8988T (cell line): ENCODE data around the gene SMAP1.

Experiments
- DNase-seq: peaks from one replicate; pipeline ENCODE4 v3.0.0; 2011

The SMAP1 gene

GRCh38 chr6:70903665-70904452 lies 236.2 kb downstream of the SMAP1 start:
- no peak for DNase-seq

- no peak for DNase-seq
Measured at GRCh38 chr6:70905742-70906141, 238.1 kb downstream of the SMAP1 start.
